NOMO-1 treated with dmso at 0.1 percent for 144 hours (cell line): ENCODE measurements around the gene KIF26B.

Experiments
- DNase-seq: peaks from one replicate; lab custom pipeline; 2025; ENCODE audit not compliant: unreplicated experiment; lab: John Stamatoyannopoulos, UW

The KIF26B gene

DNA sequence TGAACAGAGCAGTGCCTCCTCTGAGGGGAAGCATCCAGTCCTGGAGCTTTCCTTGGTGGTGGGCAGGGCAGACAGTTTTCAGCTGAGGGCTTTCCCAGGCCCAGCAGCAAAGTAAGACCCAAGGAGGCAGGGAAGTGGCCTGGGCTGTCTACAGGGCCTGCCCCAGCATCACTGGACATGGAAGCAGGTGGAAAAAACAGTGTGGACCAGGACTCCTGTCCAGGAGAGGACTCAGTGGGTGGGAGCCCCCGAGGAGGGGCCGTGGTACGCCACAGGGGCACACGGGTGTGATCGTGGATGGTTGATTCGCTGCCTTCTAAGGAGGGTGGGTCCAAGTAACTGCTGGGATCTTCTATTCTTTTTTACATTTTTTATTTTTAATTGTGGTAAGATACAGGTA, 387.6 kb downstream of the KIF26B start:
- DNase-seq, result no peak

DNA sequence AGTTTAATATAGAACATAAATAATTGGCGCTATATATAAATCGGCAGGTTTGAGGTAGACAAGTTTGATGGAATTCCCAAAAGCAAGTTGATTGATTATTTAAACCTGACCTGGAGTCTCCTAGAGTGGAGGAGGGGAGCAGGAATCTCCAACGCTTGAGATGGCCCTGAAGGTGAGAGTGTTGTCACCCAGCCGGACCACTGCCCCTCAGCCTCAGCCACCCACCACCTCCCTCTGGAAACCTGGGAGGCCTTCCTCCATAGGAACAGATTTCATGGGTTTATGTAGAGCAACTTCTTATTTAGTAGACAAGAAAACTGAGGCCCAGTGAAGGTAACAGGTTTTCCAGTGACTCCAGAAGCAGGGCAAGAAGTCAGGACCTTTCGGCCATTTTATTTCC, 389.5 kb downstream of the KIF26B start:
- no peak for DNase-seq

DNA sequence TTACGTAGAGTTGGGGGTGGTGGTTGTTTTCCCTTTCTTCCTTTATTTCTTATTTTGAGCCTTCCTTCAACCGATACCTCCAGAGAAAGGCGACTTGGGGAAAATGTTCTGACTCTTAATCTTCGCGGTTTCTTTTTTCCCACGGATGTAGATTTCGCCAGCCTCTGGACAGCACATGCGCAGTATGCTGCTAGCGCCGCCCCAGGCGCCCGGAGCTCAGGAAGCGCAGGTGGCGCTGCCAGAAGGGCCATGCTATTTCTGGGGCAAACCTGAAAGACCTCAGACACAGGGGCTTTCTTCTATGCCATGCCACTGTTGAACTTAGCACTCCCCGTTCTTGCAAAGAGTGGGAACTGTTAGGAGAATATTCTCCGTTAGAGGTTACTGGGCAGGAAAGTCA, 392.1 kb downstream of the KIF26B start:
- DNase-seq, result no peak

DNA sequence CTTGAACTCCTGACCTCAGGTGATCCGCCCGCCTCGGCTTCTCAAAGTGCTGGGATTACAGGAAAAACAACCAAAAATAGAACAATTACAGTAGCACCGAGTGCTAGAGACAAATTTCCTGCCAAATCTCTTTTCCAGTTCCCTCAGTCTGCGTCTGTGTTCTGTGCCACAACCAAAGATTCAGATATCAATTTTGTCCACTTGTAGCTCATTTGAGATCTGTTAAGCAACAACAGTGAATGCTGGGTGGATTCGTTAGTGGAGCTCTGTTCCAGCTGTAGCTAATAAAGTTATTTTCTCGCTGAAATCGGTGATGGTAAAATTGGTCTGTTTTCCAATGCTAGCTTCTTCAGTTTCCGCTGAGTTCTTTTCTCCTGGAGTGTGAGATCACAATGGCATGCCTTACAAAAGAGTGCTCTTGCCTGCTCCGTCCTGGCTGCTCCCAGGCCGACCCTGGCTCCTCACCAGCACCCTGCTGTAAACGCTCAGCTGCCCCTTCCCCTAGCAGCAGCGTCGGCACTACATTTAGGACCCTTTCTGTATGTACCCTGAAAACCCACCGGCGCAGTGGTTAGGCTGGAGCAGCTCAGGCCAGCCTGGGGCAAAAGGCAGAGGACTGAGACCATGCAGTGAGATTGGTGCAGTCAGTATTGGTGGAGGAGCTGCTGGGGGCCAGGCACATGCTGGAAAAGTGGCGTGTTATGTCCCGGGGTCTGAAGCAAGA, 395.4 kb downstream of the KIF26B start:
- no peak for DNase-seq

DNA sequence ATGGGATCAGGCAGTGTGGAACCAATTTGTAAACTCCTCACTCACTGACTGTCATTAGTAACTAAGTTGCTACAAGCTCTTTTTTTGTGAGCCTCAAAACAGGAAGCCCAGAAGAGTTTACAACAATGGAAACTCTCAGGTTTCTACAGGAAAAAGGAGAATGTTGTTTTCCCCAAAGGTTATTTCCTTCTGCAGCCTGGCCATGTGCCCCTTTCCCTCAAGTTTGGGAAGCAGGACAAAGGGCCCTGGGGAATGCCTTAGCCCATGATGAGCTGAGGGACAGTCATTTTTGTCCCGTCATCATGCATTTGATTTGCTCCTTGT, 395.9 kb downstream of the KIF26B start:
- DNase-seq, result no peak

DNA sequence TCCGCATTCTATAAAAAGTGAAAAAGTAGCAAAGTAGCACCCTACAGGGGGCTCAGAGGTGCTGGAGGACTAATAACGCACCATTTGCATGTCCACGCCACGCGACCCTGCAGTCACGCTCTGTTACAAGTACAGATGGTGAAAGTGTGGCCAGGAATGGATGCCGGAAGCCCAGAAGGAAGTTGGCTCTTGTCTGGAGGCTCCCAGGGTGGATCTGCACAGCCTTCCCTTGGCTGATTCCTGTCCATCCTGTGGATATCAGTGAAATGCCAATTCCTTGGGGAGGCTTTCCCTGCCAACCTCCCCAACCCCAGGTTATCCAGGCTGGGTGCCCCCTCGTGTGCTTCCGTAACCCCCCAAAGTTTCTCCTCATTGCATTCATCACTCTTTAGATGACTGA, 396.8 kb downstream of the KIF26B start:
- no peak for DNase-seq

DNA sequence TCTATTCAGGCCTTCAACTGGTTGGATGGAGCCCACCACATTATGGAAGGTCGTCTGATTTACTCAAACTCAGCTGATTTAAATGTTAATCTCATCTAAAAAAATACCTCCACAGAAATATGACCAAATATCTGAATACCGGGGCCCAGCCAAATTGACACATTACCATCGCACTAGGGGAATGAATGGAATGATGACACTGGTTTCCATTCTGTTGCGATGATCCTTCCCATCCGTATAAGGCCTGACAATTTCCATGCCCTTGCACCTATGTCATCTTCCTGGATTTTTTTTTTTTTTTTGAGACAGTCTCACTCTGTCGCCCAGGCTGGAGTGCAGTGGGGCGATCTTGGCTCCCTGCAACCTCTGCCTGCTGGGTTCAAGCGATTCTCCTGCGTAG, 397.5 kb downstream of the KIF26B start:
- DNase-seq, result no peak

DNA sequence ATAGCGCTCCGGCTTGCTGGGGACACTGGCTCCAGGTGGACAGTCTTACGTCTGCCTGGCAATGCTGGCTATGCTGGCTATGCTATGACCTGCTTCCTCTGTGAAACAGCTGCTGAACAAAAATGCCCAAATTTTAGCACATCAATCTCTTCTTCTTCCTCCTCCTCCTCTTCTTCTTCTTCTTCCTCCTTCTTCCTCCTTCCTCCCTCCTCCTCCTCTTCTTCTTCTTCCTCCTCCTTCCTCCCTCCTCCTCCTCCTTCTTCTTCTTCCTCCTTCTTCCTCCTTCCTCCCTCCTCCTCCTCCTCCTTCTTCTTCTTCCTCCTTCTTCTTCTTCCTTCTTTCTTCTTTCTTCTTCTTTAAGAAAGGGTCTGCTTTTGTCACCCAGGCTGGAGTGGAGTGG, 401.3 kb downstream of the KIF26B start:
- no peak for DNase-seq

DNA sequence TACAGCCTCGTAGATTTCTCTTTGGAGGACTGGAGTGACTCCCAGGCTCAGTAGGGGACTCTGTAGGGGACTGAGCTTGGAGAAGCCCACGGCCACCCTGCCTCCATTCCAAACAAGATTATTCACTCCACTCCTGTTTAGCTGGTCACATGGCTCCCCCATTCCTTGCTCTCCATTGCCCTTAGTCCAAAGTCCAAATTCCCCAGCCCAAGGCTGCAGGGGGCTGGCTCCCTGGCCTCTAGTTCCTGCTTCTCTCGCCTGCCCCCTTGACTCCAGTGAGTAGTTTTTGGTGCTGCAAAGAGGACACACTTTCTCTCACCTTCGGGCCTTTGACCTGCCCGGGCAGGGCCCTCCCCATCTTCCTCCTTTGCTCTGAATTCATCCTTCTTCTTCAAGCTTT, 403.3 kb downstream of the KIF26B start:
- DNase-seq, result no peak

DNA sequence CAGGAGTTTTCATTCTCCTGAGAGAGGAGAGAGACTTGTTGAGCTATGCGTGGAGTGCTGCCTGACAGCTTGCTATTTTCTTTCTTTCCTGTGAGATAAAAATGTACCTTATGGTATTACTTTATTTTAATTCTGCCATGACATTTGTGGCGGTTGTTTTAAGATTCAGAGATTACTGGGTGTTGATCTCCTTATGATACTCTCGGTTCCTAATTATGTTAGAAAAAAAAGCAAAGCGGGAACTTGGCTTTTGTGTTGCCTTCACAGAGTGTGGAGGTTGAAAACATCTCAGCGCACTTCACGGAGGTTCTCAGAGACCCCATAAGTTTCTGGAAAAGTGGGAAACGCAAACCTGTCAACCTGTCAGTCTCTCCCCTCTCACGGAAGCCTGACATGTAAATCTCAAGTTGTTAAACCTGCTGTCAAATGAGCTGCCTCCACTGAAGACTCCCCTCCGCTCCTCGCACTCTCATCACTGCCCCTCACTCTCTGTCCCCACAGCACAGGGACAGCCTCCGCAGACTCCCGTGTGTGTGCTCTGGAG, 405.6 kb downstream of the KIF26B start:
- DNase-seq, result no peak

DNA sequence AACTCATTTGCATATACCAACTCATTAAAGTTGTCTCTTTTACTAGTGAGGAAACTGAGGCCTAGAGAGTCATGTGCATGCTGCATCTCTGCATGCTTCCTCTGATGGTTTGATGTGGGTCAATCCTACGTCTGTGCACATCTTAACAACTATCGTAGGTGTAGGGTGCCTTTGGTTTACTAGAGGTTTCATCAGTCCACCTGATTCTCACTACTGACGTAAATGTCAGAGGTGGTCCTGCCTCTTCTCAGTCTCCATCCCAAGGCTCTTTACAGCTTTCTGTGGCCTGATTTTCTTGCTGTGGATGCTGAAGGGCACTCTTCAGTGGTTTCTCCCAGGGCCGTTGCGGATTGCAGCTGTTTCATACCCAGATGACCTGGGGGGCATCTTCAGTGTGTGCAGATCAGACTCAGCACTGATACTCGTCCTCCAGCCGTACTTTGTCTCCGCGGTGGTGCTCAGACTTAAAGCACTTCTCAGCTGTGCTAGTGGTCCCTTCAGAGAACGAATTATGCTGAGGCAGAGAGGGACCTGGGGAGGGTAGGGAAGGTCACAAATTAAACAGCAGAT, 407.0 kb downstream of the KIF26B start:
- no peak for DNase-seq

DNA sequence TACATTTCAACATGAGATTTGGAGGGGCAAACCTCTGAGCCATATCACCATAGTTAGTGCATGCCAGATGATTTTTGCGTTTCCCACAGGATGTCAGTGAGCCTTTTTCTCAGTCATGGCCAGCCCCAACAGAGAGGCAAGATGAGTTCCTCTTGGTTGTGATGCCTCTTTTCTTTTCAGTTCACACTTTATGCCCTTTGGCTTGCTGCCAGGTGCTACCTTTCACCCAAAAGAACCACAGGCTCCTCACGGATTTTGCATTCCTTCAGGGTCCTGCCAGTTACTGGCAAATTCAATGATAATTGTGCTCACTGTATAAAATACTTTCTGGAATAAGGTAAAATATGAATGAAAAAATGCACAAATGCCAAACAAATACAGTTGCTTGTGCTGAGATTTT, 411.3 kb downstream of the KIF26B start:
- no peak for DNase-seq

DNA sequence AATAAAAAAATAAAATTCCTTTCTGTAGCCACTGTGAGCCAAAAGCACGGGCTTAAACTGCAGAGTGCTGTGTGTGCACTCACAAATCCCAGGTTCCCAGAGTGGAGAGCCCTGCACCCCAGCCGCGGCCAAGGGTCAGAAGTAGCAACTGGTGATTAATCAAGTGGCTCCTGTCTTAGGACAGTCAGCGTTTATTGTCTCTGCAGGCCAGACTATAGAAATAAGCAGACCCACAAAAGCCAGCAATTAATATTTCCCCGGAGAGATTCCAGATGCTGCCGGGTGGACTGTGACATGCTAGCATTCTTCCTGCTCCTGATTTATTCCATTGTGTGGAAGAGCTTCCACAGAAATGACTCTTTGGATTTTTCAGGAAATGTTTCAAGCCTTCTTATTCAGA, 412.2 kb downstream of the KIF26B start:
- DNase-seq, result no peak

DNA sequence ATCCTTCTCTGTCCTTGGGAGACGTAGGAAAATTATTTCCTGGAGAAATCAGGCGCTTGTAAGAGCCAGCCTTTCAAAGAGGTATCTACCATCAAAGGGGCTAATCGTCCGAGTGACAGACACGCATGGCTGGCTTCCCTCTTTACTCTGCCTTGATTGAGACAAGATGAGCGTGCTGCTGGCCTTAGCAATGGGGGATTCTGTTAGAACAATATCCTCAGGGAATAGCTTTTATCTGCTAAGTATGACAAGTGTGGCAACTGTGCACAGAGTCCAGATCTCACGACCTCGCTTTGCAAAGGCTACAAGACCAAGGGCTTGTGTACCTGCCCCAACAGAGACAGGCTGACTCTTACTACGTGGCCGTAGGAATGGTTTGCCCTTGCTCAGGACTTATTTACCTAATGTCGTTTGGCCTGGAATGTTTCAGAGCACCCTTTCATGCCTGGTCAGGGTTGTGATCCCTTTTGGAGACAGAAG, 417.1 kb downstream of the KIF26B start:
- DNase-seq, result no peak

DNA sequence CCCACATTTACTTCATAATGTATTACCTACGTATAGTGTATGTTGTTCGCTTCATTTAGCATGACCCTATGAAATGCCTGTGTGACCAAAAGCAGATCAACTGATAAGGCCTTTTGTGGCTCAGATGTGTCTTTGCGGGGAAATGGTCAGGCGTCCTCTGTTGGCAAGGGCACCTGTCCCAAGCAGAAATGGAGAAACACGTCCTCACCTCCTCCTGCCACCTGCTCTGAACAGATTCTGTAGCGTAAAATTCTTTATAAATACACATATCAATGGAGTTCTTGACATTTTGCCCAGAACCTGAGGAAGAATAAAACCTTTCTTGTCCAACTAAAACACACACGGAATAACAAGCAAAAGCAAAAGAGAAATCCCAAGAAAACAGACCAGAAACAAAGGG, 417.9 kb downstream of the KIF26B start:
- no peak for DNase-seq

DNA sequence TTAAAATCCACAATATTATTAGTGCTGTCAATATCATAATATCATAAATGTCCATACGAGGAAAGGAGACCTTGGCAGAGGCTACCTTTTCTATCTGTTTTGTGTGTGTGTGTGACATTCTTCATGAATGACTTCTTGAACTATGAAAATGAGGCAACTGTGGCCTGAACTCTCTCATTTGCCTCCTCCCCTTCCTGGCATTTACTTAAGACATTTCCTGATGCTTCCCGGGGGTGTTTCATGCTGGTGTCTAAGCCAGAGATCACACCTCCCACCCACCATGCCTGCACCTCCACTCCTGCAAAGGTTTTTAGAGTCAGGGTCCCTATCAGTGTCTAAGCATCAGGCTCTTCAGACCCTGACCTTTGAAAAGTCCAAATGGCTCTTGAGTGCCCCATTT, 420.9 kb downstream of the KIF26B start:
- no peak for DNase-seq

DNA sequence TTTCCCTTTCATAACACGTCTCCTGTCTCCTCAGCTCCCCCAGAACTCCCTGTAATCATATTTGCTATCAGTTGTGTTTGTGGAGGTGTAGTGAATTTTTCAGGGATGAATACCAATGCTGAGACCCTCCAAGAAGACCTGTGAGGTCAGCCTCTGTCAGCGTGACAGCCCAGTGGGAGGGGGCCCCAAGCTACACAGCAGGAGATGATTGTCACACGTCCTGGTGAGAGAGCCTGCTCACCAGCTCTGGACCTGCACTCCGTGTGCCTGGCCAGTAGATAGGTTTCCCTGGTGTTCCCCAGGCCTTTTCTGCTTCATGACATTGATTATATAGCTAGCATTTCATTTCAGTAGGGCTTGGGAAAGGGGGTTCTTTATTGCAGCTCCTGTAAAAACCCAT, 421.5 kb downstream of the KIF26B start:
- DNase-seq, result no peak

DNA sequence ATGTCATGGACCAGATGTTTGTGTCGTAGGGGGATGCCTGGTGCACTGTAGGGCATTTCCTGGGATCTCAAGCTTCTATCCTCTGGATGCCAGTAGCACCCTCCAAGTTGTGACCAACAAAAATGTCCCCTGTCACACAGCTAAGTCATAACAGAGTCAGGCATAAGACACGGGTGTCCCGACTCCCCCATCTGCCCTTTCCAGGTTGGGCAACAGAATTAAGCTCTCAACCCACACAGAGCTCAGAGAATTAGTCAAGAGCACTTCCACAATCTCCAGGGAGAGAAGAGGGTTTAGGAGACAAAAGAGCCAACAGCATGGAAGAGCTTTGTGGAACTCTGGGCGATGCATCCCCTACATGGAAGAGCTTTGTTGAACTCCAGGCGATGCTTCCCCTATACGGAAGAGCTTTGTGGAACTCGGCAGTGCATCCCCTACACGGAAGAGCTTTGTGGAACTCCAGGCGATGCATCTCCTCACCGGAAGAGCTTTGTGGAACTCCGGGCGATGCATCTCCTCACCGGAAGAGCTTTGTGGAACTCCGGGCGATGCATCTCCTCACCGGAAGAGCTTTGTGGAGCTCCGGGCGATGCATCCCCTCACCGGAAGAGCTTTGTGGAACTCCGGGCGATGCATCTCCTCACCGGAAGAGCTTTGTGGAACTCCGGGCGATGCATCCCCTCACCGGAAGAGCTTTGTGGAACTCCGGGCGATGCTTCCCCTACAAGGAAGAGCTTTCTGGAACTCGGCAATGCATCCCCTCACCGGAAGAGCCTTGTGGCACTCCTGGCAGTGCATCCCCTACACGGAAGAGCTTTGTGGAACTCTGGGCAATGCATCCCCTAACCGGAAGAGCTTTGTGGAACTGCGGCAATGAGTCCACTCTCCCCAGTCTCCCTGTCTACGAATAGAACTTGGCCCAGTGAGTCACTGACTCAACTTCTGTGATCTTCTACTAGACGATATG, 422.7 kb downstream of the KIF26B start:
- no peak for DNase-seq

DNA sequence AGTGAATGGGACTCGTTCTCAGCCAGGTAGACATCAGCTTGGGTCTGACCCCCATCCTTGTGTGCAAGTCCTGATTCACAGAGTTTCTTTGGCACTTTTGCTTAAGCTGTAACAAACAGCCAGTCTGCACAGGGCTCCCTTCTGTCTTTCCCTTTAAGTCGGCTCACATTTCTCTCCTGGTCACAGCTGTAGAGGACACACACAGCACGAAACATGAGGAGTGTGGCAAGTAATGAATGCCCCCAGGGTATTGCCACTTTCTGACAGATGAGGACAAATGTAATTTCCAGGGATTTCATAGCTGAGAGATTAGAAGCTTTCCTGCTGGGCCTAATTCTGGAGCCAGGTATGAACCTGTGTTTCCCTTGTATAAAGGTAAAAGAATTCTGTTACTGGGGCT, 423.5 kb downstream of the KIF26B start:
- no peak for DNase-seq

DNA sequence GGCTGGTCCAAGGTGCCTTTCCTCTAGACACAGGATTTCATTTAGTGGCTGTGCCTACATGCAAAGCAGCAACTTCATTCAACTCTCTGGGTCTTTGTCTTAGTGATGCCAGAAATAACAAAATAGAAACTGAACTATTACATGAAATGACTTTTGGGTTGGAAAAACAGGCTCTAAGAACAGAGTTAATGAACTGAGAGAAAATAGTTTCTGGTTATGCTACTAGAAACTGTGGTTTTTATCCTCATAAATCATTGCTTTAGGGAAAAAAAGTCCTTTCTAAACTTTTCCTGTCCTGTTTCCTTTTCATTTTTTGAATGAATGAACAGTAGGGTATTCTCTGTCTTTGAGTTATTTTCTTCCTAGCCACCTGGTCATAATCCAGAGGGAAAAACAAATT, 424.0 kb downstream of the KIF26B start:
- DNase-seq, result no peak

DNA sequence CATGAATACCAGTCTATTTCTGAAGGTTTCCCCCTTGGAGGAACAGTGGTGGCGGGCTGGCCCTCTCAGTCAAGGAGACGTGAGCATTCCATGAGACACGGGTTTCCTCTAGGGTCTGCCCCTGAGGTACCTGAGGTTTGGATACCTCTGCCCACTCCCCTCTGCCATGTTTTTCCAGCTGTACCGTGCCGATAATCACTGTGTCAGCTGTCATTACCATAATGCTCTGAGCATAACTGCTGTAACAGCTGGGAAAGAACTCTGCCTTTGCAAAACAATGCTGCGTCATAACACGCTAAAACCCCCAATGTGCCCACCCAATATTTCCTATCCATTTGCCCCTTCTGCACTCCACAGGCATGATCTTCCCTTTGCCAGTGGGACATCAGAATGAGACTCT, 425.1 kb downstream of the KIF26B start:
- no peak for DNase-seq

DNA sequence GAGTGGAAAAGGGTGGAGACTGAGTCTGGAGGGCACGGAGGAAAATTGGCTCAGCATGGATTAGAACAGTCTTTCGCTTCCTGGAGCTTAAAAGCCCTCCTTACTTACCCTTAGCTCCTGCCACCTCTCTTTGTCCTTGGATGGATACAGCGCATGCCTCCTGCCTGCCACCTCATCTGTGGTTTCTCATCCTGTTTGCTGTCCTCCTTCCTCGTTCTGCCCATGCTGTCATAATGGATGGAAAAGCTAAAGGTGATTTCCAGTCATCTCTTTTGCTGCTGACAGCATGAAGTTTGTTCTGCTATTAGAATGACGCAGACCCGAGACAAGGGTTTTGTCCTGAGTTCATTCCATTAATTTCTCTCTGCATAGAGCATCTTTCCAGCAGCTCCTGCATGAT, 425.9 kb downstream of the KIF26B start:
- DNase-seq, result no peak
